ENCODE measurements around the gene EFCAB6.

GRCh38 chr22:43546186-43546585, 265.9 kb downstream of the EFCAB6 start:
- TF ChIP-seq CTCF (IDR thresholded peaks at IDR 0.05; ENCODE audit: low read depth, low read length, poor library complexity, severe bottlenecking) (no peak), EZH2phosphoT487 (IDR thresholded peaks at IDR 0.05; ENCODE audit: borderline replicate concordance, low read length) (no peak)

All from DOHH2 (cell line).